Measurements from ENCODE around the gene CXXC5. TPM values are rescaled to one million over a fixed set of nuclear protein-coding genes. Genes with fewer than 3 reads are reported as not detected.

CXXC5 gene
- polyA plus RNA-seq, 1 donor from 2014 or later: 24.4 TPM

DNA sequence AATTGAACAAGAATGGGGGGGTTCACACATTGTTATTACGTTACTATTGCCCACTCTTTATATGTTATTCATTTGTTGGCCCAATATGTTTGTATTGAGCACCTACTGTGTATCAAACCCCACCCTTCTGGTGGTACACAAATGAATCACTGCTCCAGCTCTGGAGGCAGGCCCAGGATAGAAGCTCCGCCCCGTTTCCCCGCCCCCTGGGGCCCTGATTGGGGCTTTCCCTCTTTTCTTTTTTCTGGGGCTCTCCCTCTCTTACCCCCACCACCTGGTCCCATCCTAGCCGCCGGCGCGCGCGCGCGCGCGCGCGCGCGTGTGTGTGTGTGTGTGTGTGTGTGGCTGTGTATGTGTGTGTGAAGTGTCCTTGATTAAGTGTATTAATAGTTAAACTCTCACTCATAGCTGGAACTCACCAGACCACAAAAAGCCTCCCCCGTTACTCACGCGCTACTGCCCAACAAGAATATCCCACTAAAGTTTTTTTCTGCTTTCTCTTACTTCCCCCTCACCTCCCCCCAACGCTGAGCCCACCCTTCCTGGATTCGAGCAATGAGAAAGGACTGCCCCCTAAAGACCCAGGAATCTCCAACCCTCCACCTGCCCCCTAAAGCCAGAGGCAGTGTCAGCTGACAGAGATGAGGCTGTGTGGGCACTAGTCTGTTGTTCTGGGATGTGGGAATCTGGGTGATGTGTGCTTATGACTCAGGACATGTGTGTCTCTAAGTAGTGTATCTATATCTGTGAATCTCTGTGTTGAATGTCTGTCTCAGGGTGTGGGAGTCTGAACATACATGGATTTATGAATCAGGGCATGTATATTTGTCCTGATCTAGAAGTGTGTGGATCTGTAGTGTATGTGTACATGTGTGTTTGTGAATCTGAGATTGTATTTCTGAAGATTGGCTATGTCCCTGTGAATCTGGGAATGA, 4.0 kb downstream of the CXXC5 start:
- H3K36me3 ChIP-seq (ENCODE audit: insufficient read depth, low read length): no peaks in the 10 kb centered on the region
- peak overlapping the region; percentile 47 for H3K9ac ChIP-seq (ENCODE audit: low read length)

DNA sequence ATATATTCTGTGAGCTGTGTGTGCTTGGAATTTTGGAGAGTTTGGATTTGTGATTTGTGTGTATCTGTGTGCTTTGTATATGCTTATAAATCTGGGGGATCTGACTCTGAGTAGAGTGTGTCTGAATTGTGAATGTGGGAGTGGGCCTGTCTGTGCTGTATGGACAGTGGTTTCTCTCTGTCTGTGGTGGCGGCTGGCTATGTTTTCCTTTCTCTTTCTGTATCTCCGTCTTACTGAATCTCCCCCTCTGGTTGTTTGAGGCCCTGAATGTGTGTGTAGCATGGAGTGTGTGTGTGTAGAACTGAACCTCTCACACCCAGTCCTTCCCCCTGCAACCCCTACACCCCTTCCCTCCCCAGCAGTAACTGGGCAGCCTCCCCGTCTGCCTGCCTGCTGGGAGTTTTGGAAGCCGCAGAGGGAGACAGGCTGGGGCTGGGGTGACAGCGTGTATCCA, 4.7 kb downstream of the CXXC5 start:
- H3F3A ChIP-seq (ENCODE audit: insufficient read depth, low read length, poor library complexity, severe bottlenecking): no peaks in the 10 kb centered on the region
- H3K27ac ChIP-seq (ENCODE audit: low read length): peak overlapping the region; percentile 41
- H3K27me3 ChIP-seq (ENCODE audit: insufficient read depth, low read depth, low read length): peaks cover 15% of the 10 kb centered on the region
- no peaks in the 10 kb centered on the region for H3K9me3 ChIP-seq (ENCODE audit: low read length)
- peak overlapping the region; percentile 21 for H3K4me2 ChIP-seq (ENCODE audit: low read length)
- no peaks in the 10 kb centered on the region for H3K9me2 ChIP-seq (ENCODE audit: insufficient read depth, low read length)
- no peaks in the 10 kb centered on the region for H4K20me1 ChIP-seq (ENCODE audit: insufficient read depth)
- H2AFZ ChIP-seq (ENCODE audit: low read depth, low read length): no peak overlapping the region
- H3K36me3 ChIP-seq (ENCODE audit: insufficient read depth, low read length): no peaks in the 10 kb centered on the region
- peak overlapping the region; percentile 87 for H3K4me3 ChIP-seq (ENCODE audit: low read length)
- H3K79me2 ChIP-seq (replicated peaks; ENCODE audit: insufficient read depth, low read length): peaks cover 56% of the 10 kb centered on the region
- H3K9ac ChIP-seq (ENCODE audit: low read length): peak overlapping the region; percentile 47
- TF ChIP-seq POLR2AphosphoS5 (IDR thresholded peaks at IDR 0.05): no peak
- no peak for TF ChIP-seq MXI1 (conservative IDR thresholded peaks at IDR 0.05; ENCODE audit: poor library complexity, severe bottlenecking)
- TF ChIP-seq, protein P1, sequence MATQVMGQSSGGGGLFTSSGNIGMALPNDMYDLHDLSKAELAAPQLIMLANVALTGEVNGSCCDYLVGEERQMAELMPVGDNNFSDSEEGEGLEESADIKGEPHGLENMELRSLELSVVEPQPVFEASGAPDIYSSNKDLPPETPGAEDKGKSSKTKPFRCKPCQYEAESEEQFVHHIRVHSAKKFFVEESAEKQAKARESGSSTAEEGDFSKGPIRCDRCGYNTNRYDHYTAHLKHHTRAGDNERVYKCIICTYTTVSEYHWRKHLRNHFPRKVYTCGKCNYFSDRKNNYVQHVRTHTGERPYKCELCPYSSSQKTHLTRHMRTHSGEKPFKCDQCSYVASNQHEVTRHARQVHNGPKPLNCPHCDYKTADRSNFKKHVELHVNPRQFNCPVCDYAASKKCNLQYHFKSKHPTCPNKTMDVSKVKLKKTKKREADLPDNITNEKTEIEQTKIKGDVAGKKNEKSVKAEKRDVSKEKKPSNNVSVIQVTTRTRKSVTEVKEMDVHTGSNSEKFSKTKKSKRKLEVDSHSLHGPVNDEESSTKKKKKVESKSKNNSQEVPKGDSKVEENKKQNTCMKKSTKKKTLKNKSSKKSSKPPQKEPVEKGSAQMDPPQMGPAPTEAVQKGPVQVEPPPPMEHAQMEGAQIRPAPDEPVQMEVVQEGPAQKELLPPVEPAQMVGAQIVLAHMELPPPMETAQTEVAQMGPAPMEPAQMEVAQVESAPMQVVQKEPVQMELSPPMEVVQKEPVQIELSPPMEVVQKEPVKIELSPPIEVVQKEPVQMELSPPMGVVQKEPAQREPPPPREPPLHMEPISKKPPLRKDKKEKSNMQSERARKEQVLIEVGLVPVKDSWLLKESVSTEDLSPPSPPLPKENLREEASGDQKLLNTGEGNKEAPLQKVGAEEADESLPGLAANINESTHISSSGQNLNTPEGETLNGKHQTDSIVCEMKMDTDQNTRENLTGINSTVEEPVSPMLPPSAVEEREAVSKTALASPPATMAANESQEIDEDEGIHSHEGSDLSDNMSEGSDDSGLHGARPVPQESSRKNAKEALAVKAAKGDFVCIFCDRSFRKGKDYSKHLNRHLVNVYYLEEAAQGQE (IDR thresholded peaks at IDR 0.05; ENCODE audit: borderline replicate concordance): no peak
- no peak for TF ChIP-seq EZH2 (IDR thresholded peaks at IDR 0.05; ENCODE audit: borderline replicate concordance, insufficient read depth, low read length, poor library complexity, severe bottlenecking)
- TF ChIP-seq TAF1 (IDR thresholded peaks at IDR 0.05; ENCODE audit: low read depth): no peak
- TF ChIP-seq, protein P2, sequence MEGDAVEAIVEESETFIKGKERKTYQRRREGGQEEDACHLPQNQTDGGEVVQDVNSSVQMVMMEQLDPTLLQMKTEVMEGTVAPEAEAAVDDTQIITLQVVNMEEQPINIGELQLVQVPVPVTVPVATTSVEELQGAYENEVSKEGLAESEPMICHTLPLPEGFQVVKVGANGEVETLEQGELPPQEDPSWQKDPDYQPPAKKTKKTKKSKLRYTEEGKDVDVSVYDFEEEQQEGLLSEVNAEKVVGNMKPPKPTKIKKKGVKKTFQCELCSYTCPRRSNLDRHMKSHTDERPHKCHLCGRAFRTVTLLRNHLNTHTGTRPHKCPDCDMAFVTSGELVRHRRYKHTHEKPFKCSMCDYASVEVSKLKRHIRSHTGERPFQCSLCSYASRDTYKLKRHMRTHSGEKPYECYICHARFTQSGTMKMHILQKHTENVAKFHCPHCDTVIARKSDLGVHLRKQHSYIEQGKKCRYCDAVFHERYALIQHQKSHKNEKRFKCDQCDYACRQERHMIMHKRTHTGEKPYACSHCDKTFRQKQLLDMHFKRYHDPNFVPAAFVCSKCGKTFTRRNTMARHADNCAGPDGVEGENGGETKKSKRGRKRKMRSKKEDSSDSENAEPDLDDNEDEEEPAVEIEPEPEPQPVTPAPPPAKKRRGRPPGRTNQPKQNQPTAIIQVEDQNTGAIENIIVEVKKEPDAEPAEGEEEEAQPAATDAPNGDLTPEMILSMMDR (IDR thresholded peaks at IDR 0.05; ENCODE audit: poor library complexity, severe bottlenecking): no peak
- no peak for TF ChIP-seq SMC3 (conservative IDR thresholded peaks at IDR 0.05; ENCODE audit: poor library complexity)
- no peak for TF ChIP-seq EP300 (conservative IDR thresholded peaks at IDR 0.05; ENCODE audit: poor library complexity, severe bottlenecking)
- TF ChIP-seq RAD21 (conservative IDR thresholded peaks at IDR 0.05): no peak

More for the DNA sequence above, 4.0 kb downstream of the CXXC5 start:
- peaks cover 22% of the 10 kb centered on the region for H3K27me3 ChIP-seq (ENCODE audit: insufficient read depth, low read depth, low read length)
- peak overlapping the region; percentile 41 for H3K27ac ChIP-seq (ENCODE audit: low read length)
- no peaks in the 10 kb centered on the region for H3K9me3 ChIP-seq (ENCODE audit: low read length)
- peak overlapping the region; percentile 87 for H3K4me3 ChIP-seq (ENCODE audit: low read length)
- no peak for TF ChIP-seq MXI1 (conservative IDR thresholded peaks at IDR 0.05; ENCODE audit: poor library complexity, severe bottlenecking)
- TF ChIP-seq, protein P1 (IDR thresholded peaks at IDR 0.05; ENCODE audit: borderline replicate concordance): no peak
- TF ChIP-seq TAF1 (IDR thresholded peaks at IDR 0.05; ENCODE audit: low read depth): no peak
- no peak for TF ChIP-seq EZH2 (IDR thresholded peaks at IDR 0.05; ENCODE audit: borderline replicate concordance, insufficient read depth, low read length, poor library complexity, severe bottlenecking)
- no peak for TF ChIP-seq EP300 (conservative IDR thresholded peaks at IDR 0.05; ENCODE audit: poor library complexity, severe bottlenecking)
- TF ChIP-seq, protein P2 (IDR thresholded peaks at IDR 0.05; ENCODE audit: poor library complexity, severe bottlenecking): no peak
- no peaks in the 10 kb centered on the region for H3K9me2 ChIP-seq (ENCODE audit: insufficient read depth, low read length)
- no peaks in the 10 kb centered on the region for H4K20me1 ChIP-seq (ENCODE audit: insufficient read depth)
- peaks cover 52% of the 10 kb centered on the region for H3K79me2 ChIP-seq (replicated peaks; ENCODE audit: insufficient read depth, low read length)
- H3K4me2 ChIP-seq (ENCODE audit: low read length): peak overlapping the region; percentile 21
- no peaks in the 10 kb centered on the region for H3F3A ChIP-seq (ENCODE audit: insufficient read depth, low read length, poor library complexity, severe bottlenecking)
- no peak overlapping the region for H2AFZ ChIP-seq (ENCODE audit: low read depth, low read length)

Data from neural cell (in vitro differentiated cells).